Activated T-cell treated with anti-CD3 and anti-CD28 coated beads, Interleukin-2, amount 50 U/mL, for 72 hours (primary cell): ENCODE results near the gene PCDHA9. TPM values are rescaled to one million over a fixed set of nuclear protein-coding genes. Genes with fewer than 3 reads are reported as not detected.
"Not testable (repeated sequence)": the region's sequence is repeated elsewhere in the genome, so short reads cannot be mapped to it uniquely, and the experiment has no call there.

ENCODE experiments used
- ATAC-seq, 2 donors: fragments of 150-1000 bp; cut with Tn5 transposase; replicated peaks in 1 of 2; 2 replicates each; pipeline ENCODE4 v1.10.0; 2021; ENCODE audit warnings: moderate library complexity in 2 of 2, mild to moderate bottlenecking in 1 of 2
- DNase-seq, 2 donors: peaks; one replicate each; pipeline ENCODE4 v3.0.0; 2021 to 2022; ENCODE audit warnings: mixed read lengths in 1 of 2
- H3K27ac Mint-ChIP-seq: one replicate; pipeline ENCODE4 v1.8.0; 2022; ENCODE audit warnings: mild to moderate bottlenecking, moderate library complexity, mixed read lengths
- H3K27me3 Mint-ChIP-seq: one replicate; pipeline ENCODE4 v1.8.0; 2022; ENCODE audit warnings: low read depth, mixed read lengths
- H3K36me3 Mint-ChIP-seq, 2 donors: one replicate each; pipeline ENCODE4 v1.8.0; 2022; ENCODE audit warnings: mixed read lengths in 2 of 2, mild to moderate bottlenecking in 1 of 2; ENCODE audit not compliant: insufficient read depth in 2 of 2
- H3K4me1 Mint-ChIP-seq: one replicate; pipeline ENCODE4 v1.8.0; 2022; ENCODE audit warnings: low read depth, mixed read lengths
- H3K4me3 Mint-ChIP-seq, 2 donors: one replicate each; pipeline ENCODE4 v1.8.0; 2022; ENCODE audit warnings: mild to moderate bottlenecking in 2 of 2, mixed read lengths in 2 of 2, moderate library complexity in 2 of 2
- H3K9me3 Mint-ChIP-seq, 2 donors: one replicate each; pipeline ENCODE4 v1.8.0; 2022; ENCODE audit warnings: mixed read lengths in 2 of 2
- total RNA-seq, 2 donors: library from RNA; stranded (reverse); gene quantifications; one replicate each; pipeline ENCODE4 v1.2.3, GENCODE V29; 2022

Gene PCDHA9
- total RNA-seq, 2 donors from 2014 or later, result not detected

- H3K27me3 Mint-ChIP-seq, result peaks cover 11% of the 10 kb centered on the region
- not testable (repeated sequence) for DNase-seq, H3K9me3 Mint-ChIP-seq, H3K4me1 Mint-ChIP-seq, H3K27ac Mint-ChIP-seq, ATAC-seq, H3K4me3 Mint-ChIP-seq, H3K36me3 Mint-ChIP-seq
These were observed 1.9 kb downstream of the PCDHA9 start for GRCh38 chr5:140849831-140850634.

GRCh38 chr5:140855772-140856674 lies 7.8 kb downstream of the PCDHA9 start, which contains the start of gene PCDHA10:
Gene PCDHA10, plus strand, starts transcription at chr5:140855897. Its CDS starts 152 bp downstream, at chr5:140856049.
- peaks cover 7 to 17% of the 10 kb centered on the region in 2 donors for H3K36me3 Mint-ChIP-seq
- no peak within 1 kb of the TSS for H3K27ac Mint-ChIP-seq
- H3K4me1 Mint-ChIP-seq, result no peaks in the 10 kb centered on the region
- ATAC-seq (no peak), DNase-seq (no peak)
- H3K4me3 Mint-ChIP-seq, result no peak within 1 kb of the TSS
- peaks cover 5 to 8% of the 10 kb centered on the region in 2 donors for H3K9me3 Mint-ChIP-seq
- H3K27me3 Mint-ChIP-seq, result peaks cover 11% of the 10 kb centered on the region

DNA sequence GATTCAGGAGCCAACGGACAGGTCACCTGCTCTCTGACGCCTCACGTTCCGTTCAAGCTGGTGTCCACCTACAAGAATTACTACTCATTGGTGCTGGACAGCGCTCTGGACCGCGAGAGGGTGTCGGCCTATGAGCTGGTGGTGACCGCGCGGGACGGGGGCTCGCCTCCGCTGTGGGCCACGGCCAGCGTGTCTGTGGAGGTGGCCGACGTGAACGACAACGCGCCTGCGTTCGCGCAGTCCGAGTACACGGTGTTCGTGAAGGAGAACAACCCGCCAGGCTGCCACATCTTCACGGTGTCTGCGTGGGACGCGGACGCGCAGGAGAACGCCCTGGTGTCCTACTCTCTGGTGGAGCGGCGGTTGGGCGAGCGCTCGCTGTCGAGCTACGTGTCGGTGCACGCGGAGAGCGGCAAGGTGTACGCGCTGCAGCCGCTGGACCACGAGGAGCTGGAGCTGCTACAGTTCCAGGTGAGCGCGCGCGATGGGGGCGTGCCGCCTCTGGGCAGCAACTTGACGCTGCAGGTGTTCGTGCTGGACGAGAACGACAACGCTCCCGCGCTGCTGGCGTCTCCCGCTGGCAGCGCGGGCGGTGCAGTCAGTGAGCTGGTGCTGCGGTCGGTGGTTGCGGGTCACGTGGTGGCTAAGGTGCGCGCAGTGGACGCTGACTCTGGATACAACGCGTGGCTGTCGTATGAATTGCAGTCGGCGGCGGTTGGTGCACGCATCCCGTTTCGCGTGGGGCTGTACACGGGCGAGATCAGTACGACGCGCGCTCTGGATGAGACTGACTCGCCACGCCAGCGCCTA lies 9.2 kb downstream of the PCDHA9 start:
- H3K4me1 Mint-ChIP-seq, result no peaks in the 10 kb centered on the region
- H3K9me3 Mint-ChIP-seq, result peaks cover 7 to 8% of the 10 kb centered on the region in 2 donors
- no peak overlapping the region for H3K4me3 Mint-ChIP-seq
- peaks cover 7 to 19% of the 10 kb centered on the region in 2 donors for H3K36me3 Mint-ChIP-seq
- no peak overlapping the region for H3K27ac Mint-ChIP-seq
- H3K27me3 Mint-ChIP-seq, result peaks cover 11% of the 10 kb centered on the region
- ATAC-seq, result no peak
- DNase-seq, result no peak

DNA sequence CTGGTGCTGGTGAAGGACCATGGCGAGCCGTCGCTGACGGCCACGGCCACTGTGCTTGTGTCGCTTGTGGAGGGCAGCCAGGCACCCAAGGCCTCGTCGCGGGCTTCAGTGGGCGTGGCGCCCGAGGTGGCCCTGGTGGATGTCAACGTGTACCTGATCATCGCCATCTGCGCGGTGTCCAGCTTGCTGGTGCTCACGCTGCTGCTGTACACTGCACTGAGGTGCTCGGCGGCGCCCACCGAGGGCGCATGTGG lies 9.7 kb downstream of the PCDHA9 start:
- Mint-ChIP-seq H3K9me3 (peaks cover 6 to 8% of the 10 kb centered on the region in 2 donors), H3K36me3 (peaks cover 5 to 19% of the 10 kb centered on the region in 2 donors), H3K27ac (no peak overlapping the region), H3K27me3 (peaks cover 11% of the 10 kb centered on the region), H3K4me3 (no peak overlapping the region), H3K4me1 (no peaks in the 10 kb centered on the region)
- ATAC-seq (no peak), DNase-seq (no peak)

GRCh38 chr5:140862441-140863295 lies 14.5 kb downstream of the PCDHA9 start:
- H3K4me3 Mint-ChIP-seq, result no peak overlapping the region
- peaks cover 1 to 5% of the 10 kb centered on the region in 2 donors for H3K9me3 Mint-ChIP-seq
- H3K27ac Mint-ChIP-seq, result no peak overlapping the region
- no peaks in the 10 kb centered on the region for H3K4me1 Mint-ChIP-seq
- H3K36me3 Mint-ChIP-seq, result peaks cover 1 to 3% of the 10 kb centered on the region in 2 donors
- H3K27me3 Mint-ChIP-seq, result peaks cover 6% of the 10 kb centered on the region
- DNase-seq (no peak), ATAC-seq (no peak)

DNA sequence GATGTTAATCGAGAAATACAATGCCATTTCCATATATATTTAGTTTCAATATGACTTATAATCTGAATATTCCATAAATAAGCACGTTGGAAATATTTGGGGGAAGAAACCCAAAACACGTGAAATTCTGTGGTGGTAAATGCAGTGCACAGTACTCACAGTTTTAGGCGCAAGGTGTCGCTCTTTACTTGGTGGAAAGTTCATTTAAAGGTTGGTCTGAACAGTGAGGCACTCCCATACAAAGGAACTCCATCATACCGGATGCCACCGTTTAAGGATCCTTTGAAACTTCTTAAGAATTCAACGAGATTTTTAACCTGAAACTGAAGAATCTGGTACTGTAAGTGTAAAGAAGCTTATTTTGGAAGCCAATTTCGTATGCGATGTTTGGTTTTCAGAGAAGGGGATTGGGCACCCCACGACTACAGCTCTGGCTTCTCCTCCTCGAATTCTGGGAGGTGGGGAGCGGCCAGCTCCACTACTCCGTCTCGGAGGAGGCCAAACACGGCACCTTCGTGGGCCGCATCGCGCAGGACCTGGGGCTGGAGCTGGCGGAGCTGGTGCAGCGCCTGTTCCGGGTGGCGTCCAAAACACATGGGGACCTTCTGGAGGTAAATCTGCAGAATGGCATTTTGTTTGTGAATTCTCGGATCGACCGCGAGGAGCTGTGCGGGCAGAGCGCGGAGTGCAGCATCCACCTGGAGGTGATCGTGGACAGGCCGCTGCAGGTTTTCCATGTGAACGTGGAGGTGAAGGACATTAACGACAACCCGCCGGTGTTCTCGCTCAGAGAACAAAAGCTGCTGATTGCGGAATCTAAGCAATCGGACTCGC lies 20.8 kb downstream of the PCDHA9 start, which contains the start of gene PCDHA11:
Gene PCDHA11, plus strand, starts transcription at position 237 of the 834 bp plus-strand sequence. Its CDS starts 147 bp downstream, at position 384.
- no peak for DNase-seq
- Mint-ChIP-seq H3K9me3 (peaks cover 1 to 2% of the 10 kb centered on the region in 2 donors), H3K27ac (no peak within 1 kb of the TSS), H3K36me3 (peaks cover 2 to 11% of the 10 kb centered on the region in 2 donors), H3K4me3 (no peak within 1 kb of the TSS), H3K4me1 (no peaks in the 10 kb centered on the region), H3K27me3 (peaks cover 19% of the 10 kb centered on the region)
- ATAC-seq, result no peak

DNA sequence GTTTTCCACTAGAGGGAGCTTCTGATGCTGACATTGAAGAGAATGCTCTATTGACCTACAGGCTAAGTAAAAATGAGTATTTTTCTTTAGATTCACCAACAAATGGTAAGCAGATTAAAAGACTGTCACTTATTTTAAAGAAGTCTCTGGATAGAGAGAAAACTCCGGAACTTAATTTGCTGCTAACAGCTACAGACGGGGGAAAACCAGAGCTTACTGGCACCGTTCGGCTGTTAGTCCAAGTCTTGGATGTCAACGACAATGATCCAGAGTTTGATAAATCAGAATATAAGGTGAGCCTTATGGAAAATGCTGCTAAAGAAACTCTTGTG lies 21.3 kb downstream of the PCDHA9 start:
- no peak for ATAC-seq
- Mint-ChIP-seq H3K4me1 (no peaks in the 10 kb centered on the region), H3K36me3 (peaks cover 2 to 11% of the 10 kb centered on the region in 2 donors), H3K27me3 (peaks cover 22% of the 10 kb centered on the region), H3K9me3 (peaks cover 0 to 2% of the 10 kb centered on the region in 2 donors), H3K27ac (no peak overlapping the region), H3K4me3 (no peak overlapping the region)
- no peak for DNase-seq

DNA sequence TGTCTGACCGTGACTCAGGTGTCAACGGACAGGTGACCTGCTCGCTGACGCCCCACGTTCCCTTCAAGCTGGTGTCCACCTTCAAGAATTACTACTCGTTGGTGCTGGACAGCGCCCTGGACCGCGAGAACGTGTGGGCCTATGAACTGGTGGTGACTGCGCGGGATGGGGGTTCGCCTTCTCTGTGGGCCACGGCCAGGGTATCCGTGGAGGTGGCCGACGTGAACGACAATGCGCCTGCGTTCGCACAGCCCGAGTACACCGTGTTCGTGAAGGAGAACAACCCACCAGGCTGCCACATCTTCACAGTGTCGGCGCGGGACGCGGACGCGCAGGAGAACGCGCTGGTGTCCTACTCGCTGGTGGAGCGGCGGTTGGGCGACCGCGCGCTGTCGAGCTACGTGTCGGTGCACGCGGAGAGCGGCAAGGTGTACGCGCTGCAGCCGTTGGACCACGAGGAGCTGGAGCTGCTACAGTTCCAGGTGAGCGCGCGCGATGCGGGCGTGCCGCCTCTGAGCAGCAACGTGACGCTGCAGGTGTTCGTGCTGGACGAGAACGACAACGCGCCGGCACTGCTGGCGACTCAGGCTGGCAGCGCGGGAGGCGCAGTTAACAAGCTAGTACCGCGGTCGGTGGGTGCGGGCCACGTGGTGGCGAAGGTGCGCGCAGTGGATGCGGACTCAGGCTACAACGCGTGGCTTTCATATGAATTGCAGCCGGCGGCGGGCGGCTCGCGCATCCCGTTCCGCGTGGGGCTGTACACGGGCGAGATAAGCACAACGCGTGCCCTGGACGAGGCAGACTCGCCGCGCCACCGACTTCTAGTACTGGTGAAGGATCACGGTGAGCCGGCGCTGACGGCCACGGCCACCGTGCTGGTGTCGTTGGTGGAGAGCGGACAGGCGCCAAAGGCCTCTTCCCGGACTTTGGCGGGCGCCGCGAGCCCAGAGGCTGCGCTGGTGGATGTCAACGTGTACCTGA lies 22.3 kb downstream of the PCDHA9 start:
- peaks cover 0 to 2% of the 10 kb centered on the region in 2 donors for H3K9me3 Mint-ChIP-seq
- no peak overlapping the region for H3K27ac Mint-ChIP-seq
- H3K27me3 Mint-ChIP-seq, result peaks cover 28% of the 10 kb centered on the region
- H3K4me1 Mint-ChIP-seq, result no peaks in the 10 kb centered on the region
- no peak for ATAC-seq
- DNase-seq, result no peak
- H3K36me3 Mint-ChIP-seq, result peaks cover 2 to 11% of the 10 kb centered on the region in 2 donors
- no peak overlapping the region for H3K4me3 Mint-ChIP-seq

GRCh38 chr5:140875085-140876065 lies 27.2 kb downstream of the PCDHA9 start, which contains the start of gene PCDHA12:
Gene PCDHA12, plus strand, starts transcription at chr5:140875308. Its CDS starts 165 bp downstream, at chr5:140875473.
- DNase-seq, result no peak
- ATAC-seq, result no peak
- no peak within 1 kb of the TSS for H3K4me3 Mint-ChIP-seq
- H3K4me1 Mint-ChIP-seq, result no peaks in the 10 kb centered on the region
- H3K27ac Mint-ChIP-seq, result no peak within 1 kb of the TSS
- H3K9me3 Mint-ChIP-seq, result peaks cover 0 to 9% of the 10 kb centered on the region in 2 donors
- peaks cover 24% of the 10 kb centered on the region for H3K27me3 Mint-ChIP-seq
- peaks cover 10 to 11% of the 10 kb centered on the region in 2 donors for H3K36me3 Mint-ChIP-seq
